ENCODE measurements around the gene CCDC169.

DNA sequence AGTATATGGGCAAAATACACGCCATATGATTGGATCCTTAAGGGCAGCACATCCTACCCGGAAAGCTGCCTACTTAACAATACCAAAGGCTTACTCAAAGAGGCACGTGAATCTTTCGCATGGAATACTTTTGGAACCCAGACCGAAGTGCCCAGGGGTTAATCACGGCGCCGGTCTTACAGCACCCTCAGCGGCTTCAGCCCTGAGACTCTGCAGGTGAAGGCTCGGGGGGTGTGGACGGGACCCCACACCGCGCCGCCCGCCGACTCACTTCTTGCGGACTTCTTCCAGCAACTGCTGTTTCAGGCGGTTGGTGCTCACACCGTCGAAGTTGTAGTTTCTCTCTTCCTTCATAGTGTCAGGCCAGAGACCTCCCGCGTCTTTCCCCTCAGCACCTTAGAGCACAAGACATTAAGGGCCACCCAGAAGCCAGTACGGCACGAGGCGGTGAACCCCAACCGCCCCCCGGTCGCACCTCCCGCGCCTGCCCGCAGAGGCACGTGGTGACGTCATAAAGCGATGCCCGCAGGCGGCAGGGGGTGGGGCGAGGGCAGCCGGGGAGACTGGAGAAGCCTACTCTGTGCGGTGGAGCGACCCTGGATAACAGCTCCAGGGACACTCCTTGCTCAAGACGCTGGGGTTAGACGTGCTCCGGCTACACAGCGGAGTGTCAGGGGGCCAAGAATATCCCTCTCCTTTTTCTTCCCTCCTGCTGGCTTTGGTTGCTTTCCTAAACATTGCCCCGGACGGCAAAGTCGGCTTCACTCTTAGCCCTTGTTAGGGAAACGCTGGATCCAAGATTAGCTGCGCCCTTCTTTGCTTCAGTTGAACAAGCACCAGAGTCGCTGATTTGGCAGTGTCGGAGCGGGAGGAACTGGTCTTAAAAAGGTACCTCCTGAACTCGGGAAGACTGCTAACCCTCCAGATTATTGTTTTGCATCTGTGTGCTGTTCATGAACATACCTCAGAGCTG is at the start of gene CCDC169:
- TF ChIP-seq, protein P1, sequence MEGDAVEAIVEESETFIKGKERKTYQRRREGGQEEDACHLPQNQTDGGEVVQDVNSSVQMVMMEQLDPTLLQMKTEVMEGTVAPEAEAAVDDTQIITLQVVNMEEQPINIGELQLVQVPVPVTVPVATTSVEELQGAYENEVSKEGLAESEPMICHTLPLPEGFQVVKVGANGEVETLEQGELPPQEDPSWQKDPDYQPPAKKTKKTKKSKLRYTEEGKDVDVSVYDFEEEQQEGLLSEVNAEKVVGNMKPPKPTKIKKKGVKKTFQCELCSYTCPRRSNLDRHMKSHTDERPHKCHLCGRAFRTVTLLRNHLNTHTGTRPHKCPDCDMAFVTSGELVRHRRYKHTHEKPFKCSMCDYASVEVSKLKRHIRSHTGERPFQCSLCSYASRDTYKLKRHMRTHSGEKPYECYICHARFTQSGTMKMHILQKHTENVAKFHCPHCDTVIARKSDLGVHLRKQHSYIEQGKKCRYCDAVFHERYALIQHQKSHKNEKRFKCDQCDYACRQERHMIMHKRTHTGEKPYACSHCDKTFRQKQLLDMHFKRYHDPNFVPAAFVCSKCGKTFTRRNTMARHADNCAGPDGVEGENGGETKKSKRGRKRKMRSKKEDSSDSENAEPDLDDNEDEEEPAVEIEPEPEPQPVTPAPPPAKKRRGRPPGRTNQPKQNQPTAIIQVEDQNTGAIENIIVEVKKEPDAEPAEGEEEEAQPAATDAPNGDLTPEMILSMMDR (IDR thresholded peaks at IDR 0.05; ENCODE audit: extremely low read depth in 1 of 2, insufficient read depth in 1 of 2, low read depth in 1 of 2, low read length in 2 of 2) = no peak
- TF ChIP-seq POLR2A (IDR thresholded peaks at IDR 0.05; ENCODE audit: low read depth, low read length) (peak; percentile 84), MYC (IDR thresholded peaks at IDR 0.05; ENCODE audit: low read depth, low read length) (no peak), POLR2AphosphoS5 (IDR thresholded peaks at IDR 0.05; ENCODE audit: insufficient read depth, low read depth, low read length) (peak; percentile 78), EZH2 (IDR thresholded peaks at IDR 0.05; ENCODE audit: borderline replicate concordance, low read depth, low read length, severe bottlenecking) (no peak)
- TF ChIP-seq, protein P2, sequence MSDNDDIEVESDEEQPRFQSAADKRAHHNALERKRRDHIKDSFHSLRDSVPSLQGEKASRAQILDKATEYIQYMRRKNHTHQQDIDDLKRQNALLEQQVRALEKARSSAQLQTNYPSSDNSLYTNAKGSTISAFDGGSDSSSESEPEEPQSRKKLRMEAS (IDR thresholded peaks at IDR 0.05; ENCODE audit: insufficient read depth, insufficient read length) = no peak
